GM23248 (cell line): ENCODE data around the gene ZSCAN18.

Source experiments
- EZH2 ChIP-seq: fragments of 200-600 bp; sonication (generic); IDR thresholded peaks from 2 replicates; pipeline ENCODE4 v1.6.1; 2018; ENCODE audit warnings: antibody characterized with exemption, mild to moderate bottlenecking; ENCODE audit not compliant: insufficient read depth, poor library complexity, severe bottlenecking
- EZH2phosphoT487 ChIP-seq: fragments of 200-600 bp; sonication (generic); IDR thresholded peaks from 2 replicates; pipeline ENCODE4 v1.6.1; 2018; ENCODE audit warnings: antibody characterized with exemption, moderate library complexity, mild to moderate bottlenecking, low read depth; ENCODE audit not compliant: insufficient read depth

- TF ChIP-seq EZH2 (no peak), EZH2phosphoT487 (no peak)
Measured at GRCh38 chr19:58088521-58089052, 9.4 kb downstream of the ZSCAN18 start.
